ENCODE data around the gene ARHGAP24. TPM values are rescaled to one million over a fixed set of nuclear protein-coding genes. Genes with fewer than 3 reads are reported as not detected.

Gene ARHGAP24
- total RNA-seq, 1 experiment from 2014 or later = 2.1 TPM

GRCh38 chr4:85688055-85688740 lies 213.2 kb downstream of the ARHGAP24 start (continued):
- TF ChIP-seq KAT7 (CRISPR knock-in tag; IDR thresholded peaks at IDR 0.05; ENCODE audit: borderline replicate concordance) (no peak), FOXP4 (CRISPR knock-in tag; IDR thresholded peaks at IDR 0.05) (no peak), MLX (CRISPR knock-in tag; IDR thresholded peaks at IDR 0.05) (no peak), NFYB (CRISPR knock-in tag; conservative IDR thresholded peaks at IDR 0.05; ENCODE audit: low read depth) (no peak), FOXJ3 (CRISPR knock-in tag; IDR thresholded peaks at IDR 0.05; ENCODE audit: borderline replicate concordance) (no peak), ERG (CRISPR knock-in tag; IDR thresholded peaks at IDR 0.05) (no peak), HMGA2 (CRISPR knock-in tag; IDR thresholded peaks at IDR 0.05) (no peak), FOXK1 (CRISPR knock-in tag; IDR thresholded peaks at IDR 0.05) (no peak), USF2 (CRISPR knock-in tag; IDR thresholded peaks at IDR 0.05) (no peak), SP1 (CRISPR knock-in tag; conservative IDR thresholded peaks at IDR 0.05) (no peak)

- no peak overlapping the region for H3K27ac Mint-ChIP-seq
- CTCF ChIA-PET = no interaction called here
- no peak overlapping the region for H3K4me3 Mint-ChIP-seq
- POLR2A ChIA-PET = no interaction called here
- no peaks in the 10 kb centered on the region; the same call in 1 of the 2 replicates for H3K4me1 Mint-ChIP-seq
- TF ChIP-seq ZNF512 (CRISPR knock-in tag; IDR thresholded peaks at IDR 0.05; ENCODE audit: borderline replicate concordance) (no peak), JAZF1 (CRISPR knock-in tag; IDR thresholded peaks at IDR 0.05) (no peak)
- H3K9me3 Mint-ChIP-seq = peaks cover 4% of the 10 kb centered on the region
- no peaks in the 10 kb centered on the region for H3K36me3 Mint-ChIP-seq
- no peaks in the 10 kb centered on the region for H3K27me3 Mint-ChIP-seq (ENCODE audit: low read depth)
- ATAC-seq (no peak), DNase-seq (ENCODE audit: low spot score) (no peak)
These were observed 221.7 kb downstream of the ARHGAP24 start for GRCh38 chr4:85696661-85697060.

- peaks cover 4% of the 10 kb centered on the region for H3K9me3 Mint-ChIP-seq
- POLR2A ChIA-PET = no interaction called here
- H3K4me3 Mint-ChIP-seq = no peak overlapping the region
- H3K27me3 Mint-ChIP-seq (ENCODE audit: low read depth) = no peaks in the 10 kb centered on the region
- no peaks in the 10 kb centered on the region for H3K36me3 Mint-ChIP-seq
- no peak for ATAC-seq
- CTCF ChIA-PET = no interaction called here
- no peak overlapping the region for H3K27ac Mint-ChIP-seq
- DNase-seq (ENCODE audit: low spot score) = no peak
- H3K4me1 Mint-ChIP-seq = no peaks in the 10 kb centered on the region; the same call in 1 of the 2 replicates
- TF ChIP-seq AFF4 (CRISPR knock-in tag; IDR thresholded peaks at IDR 0.05; ENCODE audit: borderline replicate concordance) (no peak), TEAD4 (CRISPR knock-in tag; IDR thresholded peaks at IDR 0.05) (no peak), ETV6 (CRISPR knock-in tag; IDR thresholded peaks at IDR 0.05) (no peak), MXD4 (CRISPR knock-in tag; IDR thresholded peaks at IDR 0.05; ENCODE audit: borderline replicate concordance) (no peak), E2F4 (CRISPR knock-in tag; IDR thresholded peaks at IDR 0.05; ENCODE audit: borderline replicate concordance, low read depth) (no peak), ESRRA (CRISPR knock-in tag; IDR thresholded peaks at IDR 0.05; ENCODE audit: borderline replicate concordance) (no peak), RELA (CRISPR knock-in tag; IDR thresholded peaks at IDR 0.05; ENCODE audit: borderline replicate concordance) (no peak), KAT7 (CRISPR knock-in tag; IDR thresholded peaks at IDR 0.05; ENCODE audit: borderline replicate concordance) (no peak), ZNF317 (CRISPR knock-in tag; IDR thresholded peaks at IDR 0.05; ENCODE audit: borderline replicate concordance, low read depth) (no peak), ATF1 (CRISPR knock-in tag; IDR thresholded peaks at IDR 0.05) (no peak), FOXP1 (CRISPR knock-in tag; IDR thresholded peaks at IDR 0.05; ENCODE audit: borderline replicate concordance) (no peak)
These were observed 222.9 kb downstream of the ARHGAP24 start for GRCh38 chr4:85697854-85698253.
